Hematopoietic multipotent progenitor cell treated with erythropoietin and hydrocortisone succinate and interleukin-3 and kit ligand, for 4 days (in vitro differentiated cells): Measurements from ENCODE around the gene CKAP5.

Source experiments
- DNase-seq: peaks from one replicate; pipeline ENCODE4 v3.0.0-alpha.2; 2015

Gene CKAP5

GRCh38 chr11:46845740-46846509, at the start of gene CKAP5:
Gene CKAP5 (minus strand): TSS chr11:46846280. CDS start chr11:46821231, 25,049 bp downstream.
- peak; percentile 96 for DNase-seq

GRCh38 chr11:46895821-46896220, 49.7 kb upstream of the CKAP5 start:
- no peak for DNase-seq

GRCh38 chr11:46894961-46895360, 48.9 kb upstream of the CKAP5 start:
- DNase-seq: no peak

DNA sequence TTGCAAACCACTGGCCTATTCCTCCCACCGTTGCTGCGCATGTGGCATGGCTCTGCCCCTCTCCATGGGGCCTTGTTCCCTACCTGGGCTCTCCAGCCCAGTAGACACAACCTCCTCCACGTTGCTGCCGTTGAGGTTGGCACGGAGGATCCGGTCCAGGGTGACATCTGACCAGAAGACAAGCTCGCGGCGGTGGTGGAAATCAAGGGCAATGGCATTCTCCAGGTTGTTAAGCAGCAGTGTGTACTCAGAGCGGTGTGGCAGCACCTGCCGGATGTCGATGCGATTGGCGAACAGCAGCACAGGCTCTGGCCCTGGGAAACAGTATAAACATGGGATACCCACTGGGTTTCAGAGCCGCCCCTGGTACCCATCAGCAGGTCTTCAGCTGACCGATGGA, 48.4 kb upstream of the CKAP5 start:
- no peak for DNase-seq

GRCh38 chr11:46892838-46893237, 46.8 kb upstream of the CKAP5 start:
- DNase-seq: no peak

DNA sequence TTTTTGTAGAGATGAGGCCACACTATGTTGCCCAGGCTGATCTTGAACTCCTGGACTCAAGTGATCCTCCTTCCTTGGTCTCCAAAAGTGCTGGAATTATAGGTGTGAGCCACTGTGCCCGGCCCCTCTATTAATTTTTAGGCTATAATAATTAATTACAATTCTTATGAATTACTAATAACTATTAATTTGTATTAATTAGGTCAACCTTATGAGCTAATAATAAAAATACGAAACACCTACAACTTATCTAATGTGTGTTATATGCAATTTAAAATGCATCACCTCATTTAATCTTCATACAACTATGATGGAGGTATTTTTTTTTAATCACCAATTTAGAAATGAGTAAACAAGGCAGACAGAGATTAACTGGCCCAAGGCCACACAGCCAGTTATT, 46.0 kb upstream of the CKAP5 start:
- no peak for DNase-seq

DNA sequence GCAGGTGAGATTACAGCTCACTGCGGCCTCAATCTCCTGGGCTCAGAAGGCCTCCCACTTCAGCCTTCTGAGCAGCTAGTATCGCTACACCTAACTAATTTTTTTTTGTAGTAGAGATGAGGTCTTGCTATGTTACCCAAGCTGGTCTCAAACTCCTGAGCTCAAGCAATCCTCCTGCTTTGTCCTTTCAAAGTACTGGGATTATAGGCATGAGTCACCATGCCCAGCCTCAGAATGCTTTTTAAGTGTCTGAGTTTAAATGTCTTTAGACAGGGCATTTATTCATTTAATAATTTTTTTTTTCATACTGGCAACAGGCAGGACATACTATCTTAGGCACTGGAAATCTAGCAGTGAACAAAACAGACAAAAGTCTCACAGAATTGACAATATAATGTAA, 44.6 kb upstream of the CKAP5 start:
- DNase-seq: no peak

DNA sequence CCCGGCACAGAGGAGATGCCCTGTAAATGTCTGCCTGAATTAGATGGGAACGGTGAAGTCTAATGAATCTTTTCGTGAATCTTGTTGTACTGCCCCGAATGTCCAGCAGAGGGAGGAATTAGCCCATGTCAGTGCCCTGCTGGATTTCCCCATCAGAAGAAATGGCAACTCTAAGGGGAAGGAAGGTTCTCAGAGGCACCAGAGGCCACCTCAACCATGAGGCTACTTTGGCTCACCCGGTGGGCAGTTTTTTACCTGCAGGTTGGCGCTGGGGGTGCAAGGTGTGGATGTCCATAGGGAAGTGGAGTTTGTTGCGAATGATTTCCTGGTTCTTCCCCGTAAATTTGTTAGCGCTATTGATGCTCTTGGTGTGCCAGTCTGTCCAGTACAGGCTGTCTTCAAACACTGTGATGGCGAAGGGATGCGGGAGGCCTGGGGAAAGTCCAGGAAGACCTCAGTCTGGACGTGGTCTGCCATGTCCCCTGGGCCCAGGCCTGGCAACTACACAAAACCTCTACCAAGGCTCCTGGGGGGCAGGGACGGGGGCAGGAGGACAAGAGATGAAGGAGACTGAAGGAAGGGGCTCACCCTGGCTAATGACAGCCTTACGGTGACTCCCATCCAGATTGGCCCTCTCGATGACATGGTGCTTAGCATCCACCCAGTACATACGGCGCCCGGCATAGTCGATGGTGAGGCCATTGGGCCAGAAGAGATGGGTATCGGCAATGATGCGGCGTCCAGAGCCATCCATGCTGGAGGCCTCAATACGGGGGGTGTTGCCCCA, 43.8 kb upstream of the CKAP5 start:
- DNase-seq: peak; percentile 90

DNA sequence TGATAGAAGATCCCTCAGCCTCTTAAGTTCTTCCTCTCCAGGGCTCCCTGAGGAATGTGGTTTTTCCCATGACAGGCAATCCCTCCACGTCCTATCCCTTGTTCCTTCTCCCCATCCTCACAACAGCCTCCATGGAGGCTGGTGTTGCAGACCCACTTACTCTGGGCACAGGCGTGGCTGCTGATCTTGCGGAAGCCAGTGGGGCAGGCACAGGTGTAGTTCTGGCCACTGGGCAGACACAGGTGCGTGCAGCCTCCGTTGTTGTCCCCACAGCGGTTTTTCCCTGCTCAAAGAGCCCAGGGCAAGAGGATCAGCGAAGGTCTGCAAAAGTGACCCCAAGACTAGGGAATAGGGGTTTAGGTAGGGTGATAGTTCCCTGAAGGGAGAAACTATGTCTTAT, 43.2 kb upstream of the CKAP5 start:
- no peak for DNase-seq

GRCh38 chr11:46888636-46889035, 42.6 kb upstream of the CKAP5 start:
- no peak for DNase-seq

GRCh38 chr11:46886211-46886610, 40.1 kb upstream of the CKAP5 start:
- no peak for DNase-seq

DNA sequence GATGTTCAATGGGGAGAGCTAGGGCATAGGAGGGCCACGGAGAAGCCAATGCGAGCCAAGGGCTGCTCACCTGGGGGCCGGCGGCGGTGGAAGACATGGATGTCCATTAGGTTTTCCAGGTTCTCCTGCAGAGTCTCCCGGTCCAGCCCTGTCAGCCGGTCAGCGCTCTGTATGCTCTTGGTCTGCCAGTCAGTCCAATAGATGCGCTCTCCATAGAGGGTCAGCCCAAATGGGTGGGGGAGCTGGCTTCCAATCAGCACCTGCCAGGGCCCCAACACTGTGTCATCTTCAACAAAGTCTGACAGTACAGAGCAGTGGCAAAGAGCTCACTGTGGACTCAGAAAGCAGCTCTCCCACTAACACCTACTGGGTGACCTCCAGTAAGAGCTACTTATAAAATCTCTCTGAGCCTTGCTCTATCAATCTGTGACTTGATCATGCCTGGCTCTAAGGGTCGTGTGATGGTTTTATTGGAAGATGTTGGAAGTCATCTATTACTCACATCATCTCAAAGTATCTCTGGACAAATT, 33.0 kb upstream of the CKAP5 start:
- no peak for DNase-seq

- no peak for DNase-seq
Observed at GRCh38 chr11:46877580-46877979, 31.5 kb upstream of the CKAP5 start.

- DNase-seq: no peak
Observed at GRCh38 chr11:46876471-46876870, 30.4 kb upstream of the CKAP5 start.

- DNase-seq: no peak
Observed at GRCh38 chr11:46874586-46874985, 28.5 kb upstream of the CKAP5 start.

- no peak for DNase-seq
Observed at GRCh38 chr11:46868912-46869311, 22.8 kb upstream of the CKAP5 start.

DNA sequence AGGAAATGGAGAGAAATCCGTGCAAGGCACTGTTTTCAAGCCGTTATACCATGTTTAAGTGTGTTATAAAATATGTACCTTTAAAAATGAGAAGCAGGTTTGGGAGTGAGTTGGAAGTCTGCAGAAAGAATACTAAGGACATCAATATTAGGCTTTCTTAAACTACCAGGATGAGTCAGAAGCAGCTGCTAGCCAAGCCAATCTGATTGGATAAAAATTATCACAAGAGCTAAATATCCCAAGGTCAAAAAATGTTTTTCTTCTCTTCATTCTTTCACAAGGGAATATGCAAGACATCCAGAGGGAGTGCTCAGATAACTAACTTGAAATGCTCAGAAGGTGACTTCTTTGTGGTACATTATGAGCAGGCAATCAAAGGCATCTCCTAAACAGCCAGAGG, 19.3 kb upstream of the CKAP5 start:
- no peak for DNase-seq

DNA sequence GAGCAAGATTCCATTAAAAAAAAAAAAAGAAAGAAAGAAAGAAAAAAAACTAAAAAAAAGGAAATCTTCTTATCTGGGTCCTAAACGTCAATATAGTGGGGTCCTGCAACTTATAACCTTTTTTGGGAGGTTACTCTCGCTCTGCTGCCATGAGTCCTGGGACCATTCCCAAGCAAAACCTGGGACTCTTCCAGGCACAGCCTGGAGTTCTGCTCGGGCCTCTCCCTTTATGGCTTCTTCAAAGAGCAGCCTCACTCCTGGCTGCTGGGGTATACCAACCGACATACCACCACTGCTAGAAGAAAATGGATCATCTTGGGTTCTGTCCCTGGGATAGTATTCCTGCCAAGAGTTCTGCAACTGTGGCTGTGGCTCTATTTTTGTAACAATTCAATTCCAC, 14.1 kb upstream of the CKAP5 start:
- no peak for DNase-seq

DNA sequence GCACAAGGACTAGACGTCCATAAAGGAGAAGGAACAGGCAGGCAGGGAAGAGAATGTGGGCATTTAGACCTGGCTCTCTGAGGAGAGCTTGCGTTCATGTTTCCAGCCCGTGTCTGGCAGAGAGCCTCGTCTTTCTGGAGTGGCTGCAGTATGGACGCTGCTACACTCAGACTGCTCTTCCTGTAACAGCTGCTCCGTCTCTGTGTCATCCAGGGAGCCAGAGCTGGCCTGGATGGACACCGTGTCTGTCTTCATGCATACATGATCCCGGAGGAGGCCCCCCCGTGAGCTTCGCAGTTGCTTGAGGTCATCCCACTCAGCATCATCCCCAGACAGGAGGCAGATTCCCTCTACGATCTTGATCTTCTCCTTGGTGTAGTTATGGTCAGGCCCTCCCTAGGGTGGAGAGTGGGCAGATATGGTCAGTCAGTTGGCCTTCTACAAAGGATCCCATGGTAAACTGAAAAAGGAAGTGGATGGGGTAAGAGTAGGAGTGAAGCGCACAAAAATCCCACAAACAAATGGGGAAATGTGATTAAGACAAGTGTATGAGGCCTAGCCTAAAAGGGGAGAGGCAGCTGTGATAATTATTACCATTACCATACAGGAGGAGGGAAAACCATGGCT, 13.0 kb upstream of the CKAP5 start:
- DNase-seq: peak; percentile 6

DNA sequence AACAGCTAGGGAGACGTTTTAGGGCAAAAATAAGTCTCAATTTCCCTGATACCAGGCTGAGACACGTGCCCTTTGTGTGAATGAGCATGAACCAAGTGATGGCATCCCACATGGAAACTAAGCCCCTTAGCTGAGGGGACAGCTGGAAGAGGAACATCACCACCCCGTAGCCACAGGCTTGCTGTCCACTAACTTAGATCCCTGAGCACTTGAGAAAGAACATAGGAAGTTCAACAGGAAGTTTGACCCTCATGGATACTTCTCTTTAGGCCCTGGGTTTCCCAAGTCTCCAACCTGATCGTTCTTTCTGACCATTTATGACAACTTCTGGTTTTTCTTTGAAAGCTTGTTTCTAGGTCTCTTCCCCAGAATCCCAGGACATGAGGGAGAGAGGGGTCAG, 11.6 kb upstream of the CKAP5 start:
- DNase-seq: no peak

DNA sequence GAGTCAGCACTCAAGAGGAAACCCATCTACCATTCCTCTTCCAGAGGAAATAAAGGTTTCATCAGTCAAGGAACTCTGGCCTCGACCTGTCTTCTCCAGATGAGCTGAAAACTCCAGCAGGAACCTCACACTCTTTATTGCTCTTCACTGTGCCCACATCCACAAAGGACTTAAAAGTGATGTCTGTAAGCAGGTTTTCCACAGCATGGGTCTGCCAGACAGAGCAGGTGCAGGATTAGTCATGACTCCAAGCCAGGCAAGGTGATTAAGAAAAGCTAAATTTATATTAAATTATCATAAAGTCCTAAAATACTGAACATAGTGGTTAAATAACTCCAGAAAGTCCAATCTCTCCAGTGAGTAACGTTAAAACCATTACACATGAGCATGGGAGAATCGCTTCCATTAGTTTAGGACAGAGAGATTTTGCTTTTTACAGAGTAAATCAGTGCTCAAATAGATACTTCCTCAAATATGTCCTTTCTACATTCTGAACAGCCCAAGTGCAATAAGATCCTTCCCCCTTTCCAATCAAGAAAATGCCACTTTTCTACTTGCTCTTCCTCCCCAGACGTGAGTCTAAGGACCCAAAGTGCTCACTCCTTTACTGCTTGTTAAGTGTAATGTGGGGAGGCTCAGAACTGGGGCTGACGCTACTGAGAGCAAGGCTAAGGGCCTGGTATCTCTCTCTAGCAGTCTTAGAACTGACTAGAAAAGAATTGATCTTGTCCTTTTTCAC, 10.7 kb upstream of the CKAP5 start:
- DNase-seq: peak; percentile 21

DNA sequence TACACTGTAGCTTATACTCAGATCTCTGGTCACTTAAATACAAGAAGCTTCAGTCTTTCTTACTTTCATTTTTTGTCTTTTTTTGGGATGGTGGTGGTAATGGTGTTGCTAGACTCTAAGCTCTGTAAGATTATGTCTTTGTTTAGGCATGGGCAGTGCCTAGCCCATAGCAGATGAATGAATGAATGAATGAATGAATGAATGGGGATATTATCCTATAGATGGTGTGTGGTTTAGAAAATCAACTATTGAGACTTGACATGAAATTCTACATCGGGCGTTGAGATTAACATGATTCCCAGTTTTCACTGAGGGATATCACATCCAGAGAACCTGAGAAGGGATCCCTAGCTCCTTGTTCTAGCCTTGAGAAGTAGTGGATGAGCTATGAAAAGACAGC, 9.8 kb upstream of the CKAP5 start:
- DNase-seq: no peak

DNA sequence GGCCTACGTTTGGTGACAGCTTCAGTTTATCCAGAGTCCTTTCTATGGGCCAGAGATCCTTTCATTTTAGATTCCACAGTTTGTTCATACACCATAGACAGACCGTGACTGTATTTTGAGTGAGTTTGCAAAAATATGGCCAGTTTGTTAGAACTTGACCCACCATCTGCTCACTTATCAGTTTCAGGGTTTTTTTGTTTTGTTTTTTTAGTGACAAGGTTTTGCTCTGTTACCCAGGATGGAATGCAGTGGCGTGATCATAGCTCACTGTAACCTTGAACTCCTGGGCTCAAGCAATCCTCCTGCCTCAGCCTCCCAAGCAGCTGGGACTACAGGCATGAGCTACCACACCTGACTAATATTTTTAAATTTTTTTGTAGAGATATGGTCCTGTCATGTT, 9.1 kb upstream of the CKAP5 start:
- DNase-seq: no peak
